ENCODE results near the gene USH2A.

DNA sequence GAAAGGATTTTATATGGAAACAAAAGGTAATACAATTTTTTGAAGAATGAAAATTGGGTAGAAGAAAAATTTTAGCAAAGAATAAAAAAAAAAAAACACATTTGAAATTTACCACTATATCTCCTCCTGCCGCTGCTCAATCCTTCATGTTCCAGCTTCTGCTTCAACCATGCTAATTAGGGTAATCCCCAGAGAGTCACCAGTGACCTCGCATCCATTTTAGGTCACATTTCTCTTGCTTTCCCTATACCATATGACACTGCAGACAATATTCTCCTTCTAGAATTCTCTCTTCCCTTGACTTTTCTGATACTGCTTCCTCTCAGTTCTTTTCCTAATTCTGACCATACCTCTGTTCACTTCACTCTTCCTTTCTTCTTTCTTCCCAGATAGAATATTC lies 237.1 kb downstream of the USH2A start:
- TF ChIP-seq, protein P1, sequence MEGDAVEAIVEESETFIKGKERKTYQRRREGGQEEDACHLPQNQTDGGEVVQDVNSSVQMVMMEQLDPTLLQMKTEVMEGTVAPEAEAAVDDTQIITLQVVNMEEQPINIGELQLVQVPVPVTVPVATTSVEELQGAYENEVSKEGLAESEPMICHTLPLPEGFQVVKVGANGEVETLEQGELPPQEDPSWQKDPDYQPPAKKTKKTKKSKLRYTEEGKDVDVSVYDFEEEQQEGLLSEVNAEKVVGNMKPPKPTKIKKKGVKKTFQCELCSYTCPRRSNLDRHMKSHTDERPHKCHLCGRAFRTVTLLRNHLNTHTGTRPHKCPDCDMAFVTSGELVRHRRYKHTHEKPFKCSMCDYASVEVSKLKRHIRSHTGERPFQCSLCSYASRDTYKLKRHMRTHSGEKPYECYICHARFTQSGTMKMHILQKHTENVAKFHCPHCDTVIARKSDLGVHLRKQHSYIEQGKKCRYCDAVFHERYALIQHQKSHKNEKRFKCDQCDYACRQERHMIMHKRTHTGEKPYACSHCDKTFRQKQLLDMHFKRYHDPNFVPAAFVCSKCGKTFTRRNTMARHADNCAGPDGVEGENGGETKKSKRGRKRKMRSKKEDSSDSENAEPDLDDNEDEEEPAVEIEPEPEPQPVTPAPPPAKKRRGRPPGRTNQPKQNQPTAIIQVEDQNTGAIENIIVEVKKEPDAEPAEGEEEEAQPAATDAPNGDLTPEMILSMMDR (IDR thresholded peaks at IDR 0.05), result no peak
- TF ChIP-seq, protein P2, sequence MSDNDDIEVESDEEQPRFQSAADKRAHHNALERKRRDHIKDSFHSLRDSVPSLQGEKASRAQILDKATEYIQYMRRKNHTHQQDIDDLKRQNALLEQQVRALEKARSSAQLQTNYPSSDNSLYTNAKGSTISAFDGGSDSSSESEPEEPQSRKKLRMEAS (IDR thresholded peaks at IDR 0.05), result no peak
- TF ChIP-seq HDAC2 (IDR thresholded peaks at IDR 0.05) (no peak), MYC (IDR thresholded peaks at IDR 0.05; ENCODE audit: borderline replicate concordance, low read length) (no peak), RCOR1 (IDR thresholded peaks at IDR 0.05; ENCODE audit: low read depth, low read length) (no peak)
- TF ChIP-seq, protein P3, sequence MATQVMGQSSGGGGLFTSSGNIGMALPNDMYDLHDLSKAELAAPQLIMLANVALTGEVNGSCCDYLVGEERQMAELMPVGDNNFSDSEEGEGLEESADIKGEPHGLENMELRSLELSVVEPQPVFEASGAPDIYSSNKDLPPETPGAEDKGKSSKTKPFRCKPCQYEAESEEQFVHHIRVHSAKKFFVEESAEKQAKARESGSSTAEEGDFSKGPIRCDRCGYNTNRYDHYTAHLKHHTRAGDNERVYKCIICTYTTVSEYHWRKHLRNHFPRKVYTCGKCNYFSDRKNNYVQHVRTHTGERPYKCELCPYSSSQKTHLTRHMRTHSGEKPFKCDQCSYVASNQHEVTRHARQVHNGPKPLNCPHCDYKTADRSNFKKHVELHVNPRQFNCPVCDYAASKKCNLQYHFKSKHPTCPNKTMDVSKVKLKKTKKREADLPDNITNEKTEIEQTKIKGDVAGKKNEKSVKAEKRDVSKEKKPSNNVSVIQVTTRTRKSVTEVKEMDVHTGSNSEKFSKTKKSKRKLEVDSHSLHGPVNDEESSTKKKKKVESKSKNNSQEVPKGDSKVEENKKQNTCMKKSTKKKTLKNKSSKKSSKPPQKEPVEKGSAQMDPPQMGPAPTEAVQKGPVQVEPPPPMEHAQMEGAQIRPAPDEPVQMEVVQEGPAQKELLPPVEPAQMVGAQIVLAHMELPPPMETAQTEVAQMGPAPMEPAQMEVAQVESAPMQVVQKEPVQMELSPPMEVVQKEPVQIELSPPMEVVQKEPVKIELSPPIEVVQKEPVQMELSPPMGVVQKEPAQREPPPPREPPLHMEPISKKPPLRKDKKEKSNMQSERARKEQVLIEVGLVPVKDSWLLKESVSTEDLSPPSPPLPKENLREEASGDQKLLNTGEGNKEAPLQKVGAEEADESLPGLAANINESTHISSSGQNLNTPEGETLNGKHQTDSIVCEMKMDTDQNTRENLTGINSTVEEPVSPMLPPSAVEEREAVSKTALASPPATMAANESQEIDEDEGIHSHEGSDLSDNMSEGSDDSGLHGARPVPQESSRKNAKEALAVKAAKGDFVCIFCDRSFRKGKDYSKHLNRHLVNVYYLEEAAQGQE (IDR thresholded peaks at IDR 0.05), result no peak
